KMS-11 (cell line): Measurements from ENCODE around the gene DNAJA1.

ENCODE experiments used
- H2AFZ ChIP-seq: fragments of 200-600 bp; sonication (generic); 2 replicates; pipeline ENCODE4 v1.6.1; 2016; ENCODE audit warnings: antibody characterized with exemption, mixed run types, low read depth
- H3K27ac ChIP-seq: fragments of 200-600 bp; sonication (generic); 2 replicates; pipeline ENCODE4 v1.6.1; 2016; ENCODE audit warnings: mild to moderate bottlenecking, mixed run types
- H3K27me3 ChIP-seq: fragments of 200-600 bp; sonication (generic); 2 replicates; pipeline ENCODE4 v1.6.1; 2017; ENCODE audit warnings: mild to moderate bottlenecking, low read depth, mixed run types, moderate library complexity; ENCODE audit not compliant: insufficient read depth
- H3K36me3 ChIP-seq: fragments of 200-600 bp; sonication (generic); 2 replicates; pipeline ENCODE4 v1.6.1; 2017; ENCODE audit warnings: mild to moderate bottlenecking, mixed run types; ENCODE audit not compliant: insufficient read depth
- H3K4me1 ChIP-seq: fragments of 200-600 bp; sonication (generic); 2 replicates; pipeline ENCODE4 v1.6.1; 2016; ENCODE audit warnings: mild to moderate bottlenecking, low read depth, mixed run types; ENCODE audit not compliant: poor library complexity, severe bottlenecking
- H3K4me2 ChIP-seq: fragments of 200-600 bp; sonication (generic); 2 replicates; pipeline ENCODE4 v1.7.0; 2016; ENCODE audit warnings: mild to moderate bottlenecking, mixed run types
- H3K4me3 ChIP-seq: fragments of 200-600 bp; sonication (generic); IDR thresholded peaks from 2 replicates; pipeline ENCODE4 v1.6.1; 2017; ENCODE audit warnings: low read depth, low read length, mixed read lengths; ENCODE audit not compliant: insufficient read depth
- H3K79me2 ChIP-seq: fragments of 200-600 bp; sonication (generic); 2 replicates; pipeline ENCODE4 v1.6.1; 2016; ENCODE audit warnings: low read depth, mixed run types; ENCODE audit not compliant: insufficient read depth
- H3K9ac ChIP-seq: fragments of 200-600 bp; sonication (generic); 2 replicates; pipeline ENCODE4 v1.6.1; 2016; ENCODE audit warnings: mild to moderate bottlenecking, mixed run types
- H4K20me1 ChIP-seq: fragments of 200-600 bp; sonication (generic); 2 replicates; pipeline ENCODE4 v1.6.1; 2016; ENCODE audit warnings: mild to moderate bottlenecking, mixed run types; ENCODE audit not compliant: insufficient read depth
- TF ChIP-seq, protein P1 (sequence below): fragments of 200-600 bp; sonication (generic); conservative IDR thresholded peaks from 2 replicates; pipeline ENCODE4 v1.6.1; 2017; ENCODE audit warnings: low read depth, mild to moderate bottlenecking, antibody characterized with exemption, low read length, moderate library complexity, mixed read lengths

The DNAJA1 gene

DNA sequence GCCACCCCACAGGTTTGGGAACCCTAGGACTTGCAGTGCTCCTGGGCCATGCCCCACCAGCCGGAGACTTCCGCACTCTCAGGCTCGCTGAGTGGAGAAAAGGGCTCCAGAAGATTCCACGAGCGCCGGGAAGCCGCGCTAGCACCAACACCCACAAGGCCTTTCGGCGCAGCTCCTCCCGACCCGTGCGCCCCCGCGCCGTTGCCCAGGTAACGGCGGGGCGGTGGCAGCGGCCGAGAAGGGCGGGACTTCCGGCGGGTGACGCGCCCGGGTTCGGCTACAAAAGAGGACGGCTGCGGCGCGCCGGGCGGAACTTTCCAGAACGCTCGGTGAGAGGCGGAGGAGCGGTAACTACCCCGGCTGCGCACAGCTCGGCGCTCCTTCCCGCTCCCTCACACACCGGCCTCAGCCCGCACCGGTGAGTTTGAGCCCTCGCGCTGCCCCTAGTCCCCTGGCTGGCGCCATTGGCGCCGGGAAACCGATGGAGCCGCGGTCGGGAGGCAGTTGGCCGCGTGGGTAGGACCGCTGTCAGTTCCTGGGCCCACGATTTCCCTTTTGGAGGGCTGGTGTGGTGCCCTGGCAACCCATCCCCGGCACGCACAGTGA is at the start of gene DNAJA1:
DNAJA1 (plus strand) TSS at position 308 of the 606 bp plus-strand sequence. CDS start 1,212 bp downstream, outside the sequence.
- Histone ChIP-seq H2AFZ (peak within 1 kb of the TSS; percentile 44; the same call in 1 of the 2 replicates), H3K9ac (peak within 1 kb of the TSS; percentile 96), H3K27me3 (no peaks in the 10 kb centered on the region), H3K4me3 (no peak within 1 kb of the TSS), H3K4me2 (peak within 1 kb of the TSS; percentile 91), H3K27ac (peak within 1 kb of the TSS; percentile 89), H3K4me1 (peaks cover 47% of the 10 kb centered on the region), H3K79me2 (peaks cover 73% of the 10 kb centered on the region), H4K20me1 (peaks cover 32% of the 10 kb centered on the region), H3K36me3 (peaks cover 25% of the 10 kb centered on the region; the same call in 1 of the 2 replicates)
- TF ChIP-seq, protein P1, sequence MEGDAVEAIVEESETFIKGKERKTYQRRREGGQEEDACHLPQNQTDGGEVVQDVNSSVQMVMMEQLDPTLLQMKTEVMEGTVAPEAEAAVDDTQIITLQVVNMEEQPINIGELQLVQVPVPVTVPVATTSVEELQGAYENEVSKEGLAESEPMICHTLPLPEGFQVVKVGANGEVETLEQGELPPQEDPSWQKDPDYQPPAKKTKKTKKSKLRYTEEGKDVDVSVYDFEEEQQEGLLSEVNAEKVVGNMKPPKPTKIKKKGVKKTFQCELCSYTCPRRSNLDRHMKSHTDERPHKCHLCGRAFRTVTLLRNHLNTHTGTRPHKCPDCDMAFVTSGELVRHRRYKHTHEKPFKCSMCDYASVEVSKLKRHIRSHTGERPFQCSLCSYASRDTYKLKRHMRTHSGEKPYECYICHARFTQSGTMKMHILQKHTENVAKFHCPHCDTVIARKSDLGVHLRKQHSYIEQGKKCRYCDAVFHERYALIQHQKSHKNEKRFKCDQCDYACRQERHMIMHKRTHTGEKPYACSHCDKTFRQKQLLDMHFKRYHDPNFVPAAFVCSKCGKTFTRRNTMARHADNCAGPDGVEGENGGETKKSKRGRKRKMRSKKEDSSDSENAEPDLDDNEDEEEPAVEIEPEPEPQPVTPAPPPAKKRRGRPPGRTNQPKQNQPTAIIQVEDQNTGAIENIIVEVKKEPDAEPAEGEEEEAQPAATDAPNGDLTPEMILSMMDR: no peak

DNA sequence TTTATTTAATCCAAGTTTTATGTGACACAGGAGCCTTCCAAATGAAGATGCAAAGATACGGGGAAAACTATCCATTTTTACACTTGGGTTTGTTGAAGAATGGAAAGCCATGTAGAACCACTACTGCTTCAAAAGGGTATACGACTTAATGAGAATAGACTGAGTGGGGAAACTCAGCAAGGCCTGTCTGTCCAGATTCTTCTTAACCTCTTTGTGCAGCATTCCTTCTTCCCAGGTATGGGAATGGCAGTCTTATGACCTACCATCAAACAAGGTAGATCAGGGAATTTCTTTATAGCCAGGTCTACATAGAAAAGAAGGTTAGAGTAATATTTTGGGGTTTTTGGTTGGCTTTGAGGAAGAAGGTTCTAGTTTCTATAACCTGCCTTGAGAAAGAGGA is 47.0 kb upstream of the DNAJA1 start:
- H3K79me2 ChIP-seq: no peaks in the 10 kb centered on the region
- H3K4me1 ChIP-seq: no peaks in the 10 kb centered on the region
- H3K4me2 ChIP-seq: no peak overlapping the region
- no peaks in the 10 kb centered on the region for H3K36me3 ChIP-seq
- H3K9ac ChIP-seq: no peak overlapping the region
- no peak overlapping the region for H3K27ac ChIP-seq
- TF ChIP-seq, protein P1: no peak
- H3K4me3 ChIP-seq: no peak overlapping the region
- H4K20me1 ChIP-seq: no peaks in the 10 kb centered on the region
- no peak overlapping the region for H2AFZ ChIP-seq
- H3K27me3 ChIP-seq: no peaks in the 10 kb centered on the region

DNA sequence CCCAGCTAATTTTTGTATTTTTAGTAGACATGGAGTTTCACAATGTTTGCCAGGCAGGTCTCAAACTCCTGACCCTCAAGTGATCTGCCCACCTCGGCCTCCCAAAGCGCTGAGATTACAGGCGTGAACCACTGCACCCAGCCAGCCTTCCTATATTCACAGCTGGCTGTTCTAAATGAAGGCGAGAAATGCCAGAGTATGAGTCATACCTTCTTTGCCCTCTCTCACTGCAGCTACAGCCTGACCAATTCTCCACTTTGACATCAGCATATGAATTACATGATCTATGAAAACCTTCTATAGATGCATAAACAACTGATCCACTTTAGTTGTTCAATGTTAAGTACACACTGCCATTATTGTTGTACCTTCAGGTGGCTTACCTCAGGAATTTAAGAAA is 38.1 kb upstream of the DNAJA1 start:
- Histone ChIP-seq H3K4me2 (no peak overlapping the region), H3K4me3 (no peak overlapping the region), H3K9ac (no peak overlapping the region), H3K36me3 (no peaks in the 10 kb centered on the region; the same call in 1 of the 2 replicates), H3K79me2 (peaks cover 3% of the 10 kb centered on the region; the same call in 1 of the 2 replicates), H2AFZ (no peak overlapping the region), H3K27ac (no peak overlapping the region), H3K27me3 (no peaks in the 10 kb centered on the region), H3K4me1 (no peaks in the 10 kb centered on the region), H4K20me1 (no peaks in the 10 kb centered on the region)
- TF ChIP-seq, protein P1: no peak

DNA sequence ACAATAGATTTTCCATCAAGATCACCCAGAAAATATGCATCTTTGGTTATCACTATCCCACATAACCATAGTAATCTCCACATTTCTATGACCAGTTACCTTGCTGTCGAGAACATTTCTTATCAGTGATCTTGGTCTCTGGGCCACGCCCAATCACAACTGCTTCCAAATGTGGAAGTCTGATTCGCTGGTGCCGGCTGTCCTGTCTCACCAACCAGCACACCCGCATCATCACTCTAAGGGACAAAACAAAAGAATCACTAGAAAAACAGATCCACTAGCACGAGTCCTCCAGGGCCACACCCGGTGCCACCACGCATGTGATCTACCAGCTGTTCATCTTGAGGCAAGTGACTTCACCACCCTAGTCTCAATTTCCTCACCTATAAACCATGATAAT is 35.4 kb upstream of the DNAJA1 start:
- peaks cover 10% of the 10 kb centered on the region; the same call in 1 of the 2 replicates for H3K79me2 ChIP-seq
- TF ChIP-seq, protein P1: no peak
- no peak overlapping the region for H2AFZ ChIP-seq
- H3K27me3 ChIP-seq: no peaks in the 10 kb centered on the region
- no peak overlapping the region for H3K4me2 ChIP-seq
- no peaks in the 10 kb centered on the region; the same call in 1 of the 2 replicates for H3K36me3 ChIP-seq
- H3K4me3 ChIP-seq: no peak overlapping the region
- H4K20me1 ChIP-seq: no peaks in the 10 kb centered on the region
- H3K27ac ChIP-seq: no peak overlapping the region
- H3K4me1 ChIP-seq: peaks cover 4% of the 10 kb centered on the region
- H3K9ac ChIP-seq: no peak overlapping the region
